ENCODE measurements around the gene SOBP. TPM values are rescaled to one million over a fixed set of nuclear protein-coding genes. Genes with fewer than 3 reads are reported as not detected.
A peak's percentile ranks its signal among the peaks of the same experiment; 100 is the strongest.

SOBP gene
- total RNA-seq, 2 experiments from 2014 or later: 0.25 to 0.26 TPM

GRCh38 chr6:107689951-107690642 lies 200.2 kb downstream of the SOBP start:
- Mint-ChIP-seq H3K4me3 (no peak overlapping the region), H3K9me3 (no peaks in the 10 kb centered on the region)
- CTCF ChIA-PET: interaction anchor here (0.7 to 2.0 kb wide), 3 partner anchors 14 to 157 kb away, joined by 3 to 9 read pairs (median 4); no protein-coding TSS in a partner anchor

GRCh38 chr6:107690643-107691061 lies 200.7 kb downstream of the SOBP start:
- Mint-ChIP-seq H3K27me3 (ENCODE audit: low read depth) (no peaks in the 10 kb centered on the region), H3K27ac (no peak overlapping the region), H3K4me3 (no peak overlapping the region), H3K36me3 (ENCODE audit: low read depth) (no peaks in the 10 kb centered on the region), H3K4me1 (ENCODE audit: low read depth) (peaks cover 2% of the 10 kb centered on the region), H3K9me3 (no peaks in the 10 kb centered on the region)
- intact Hi-C loops (cut with micrococcal nuclease): no loop called here
- CTCF ChIA-PET: interaction anchor here (0.7 to 2.0 kb wide), 4 partner anchors 14 to 156 kb away, joined by 3 to 9 read pairs (median 4); no protein-coding TSS in a partner anchor
- no peak for DNase-seq

More at GRCh38 chr6:107689951-107690642, 200.2 kb downstream of the SOBP start:
- intact Hi-C loops (cut with micrococcal nuclease): no loop called here
- H3K27ac Mint-ChIP-seq: no peak overlapping the region
- no peaks in the 10 kb centered on the region for H3K36me3 Mint-ChIP-seq (ENCODE audit: low read depth)
- DNase-seq: no peak
- H3K4me1 Mint-ChIP-seq (ENCODE audit: low read depth): peaks cover 2% of the 10 kb centered on the region
- no peaks in the 10 kb centered on the region for H3K27me3 Mint-ChIP-seq (ENCODE audit: low read depth)

- CTCF ChIA-PET: interaction anchor here (0.7 to 2.0 kb wide), 4 partner anchors 12 to 39 kb away, joined by 3 to 9 read pairs (median 4); no protein-coding TSS in a partner anchor
- peaks cover 2% of the 10 kb centered on the region for H3K4me1 Mint-ChIP-seq (ENCODE audit: low read depth)
Observed at GRCh38 chr6:107691062-107691751, 201.3 kb downstream of the SOBP start.

GRCh38 chr6:107692351-107692750 lies 202.4 kb downstream of the SOBP start:
- no peak for DNase-seq
- Mint-ChIP-seq H3K36me3 (ENCODE audit: low read depth) (no peaks in the 10 kb centered on the region), H3K4me1 (ENCODE audit: low read depth) (peaks cover 2% of the 10 kb centered on the region), H3K27ac (no peak overlapping the region), H3K27me3 (ENCODE audit: low read depth) (no peaks in the 10 kb centered on the region), H3K9me3 (no peaks in the 10 kb centered on the region), H3K4me3 (no peak overlapping the region)
- CTCF ChIA-PET: interaction anchor here (1.6 kb wide), 1 partner anchor 11 kb away, joined by 3 read pairs; no protein-coding TSS in a partner anchor
- intact Hi-C loops (cut with micrococcal nuclease): no loop called here

More at GRCh38 chr6:107691062-107691751, 201.3 kb downstream of the SOBP start:
- Mint-ChIP-seq H3K27me3 (ENCODE audit: low read depth) (no peaks in the 10 kb centered on the region), H3K4me3 (no peak overlapping the region), H3K27ac (no peak overlapping the region), H3K36me3 (ENCODE audit: low read depth) (no peaks in the 10 kb centered on the region), H3K9me3 (no peaks in the 10 kb centered on the region)
- DNase-seq: no peak
- intact Hi-C loops (cut with micrococcal nuclease): no loop called here

GRCh38 chr6:107695061-107695720 lies 205.3 kb downstream of the SOBP start:
- peaks cover 23% of the 10 kb centered on the region for H3K4me1 Mint-ChIP-seq (ENCODE audit: low read depth)
- H3K27ac Mint-ChIP-seq: no peak overlapping the region
- no peaks in the 10 kb centered on the region for H3K36me3 Mint-ChIP-seq (ENCODE audit: low read depth)
- CTCF ChIA-PET: interaction anchor here (1.1 to 1.2 kb wide), 2 partner anchors 15 to 172 kb away, joined by 4 read pairs; no protein-coding TSS in a partner anchor
- no peaks in the 10 kb centered on the region for H3K9me3 Mint-ChIP-seq
- no peak for DNase-seq
- H3K27me3 Mint-ChIP-seq (ENCODE audit: low read depth): no peaks in the 10 kb centered on the region
- H3K4me3 Mint-ChIP-seq: no peak overlapping the region
- intact Hi-C loops (cut with micrococcal nuclease): no loop called here

- peaks cover 24% of the 10 kb centered on the region for H3K4me1 Mint-ChIP-seq (ENCODE audit: low read depth)
- CTCF ChIA-PET: interaction anchor here (1.2 kb wide), 1 partner anchor 28 kb away, joined by 4 read pairs; no protein-coding TSS in a partner anchor
- H3K27me3 Mint-ChIP-seq (ENCODE audit: low read depth): no peaks in the 10 kb centered on the region
- H3K9me3 Mint-ChIP-seq: no peaks in the 10 kb centered on the region
- no peak overlapping the region for H3K4me3 Mint-ChIP-seq
- H3K27ac Mint-ChIP-seq: no peak overlapping the region
- DNase-seq: no peak
- intact Hi-C loops (cut with micrococcal nuclease): no loop called here
- no peaks in the 10 kb centered on the region for H3K36me3 Mint-ChIP-seq (ENCODE audit: low read depth)
Observed at GRCh38 chr6:107697682-107698081, 207.8 kb downstream of the SOBP start.

- H3K9me3 Mint-ChIP-seq: no peaks in the 10 kb centered on the region
- intact Hi-C loops (cut with micrococcal nuclease): no loop called here
- DNase-seq: no peak
- CTCF ChIA-PET: interaction anchor here (0.7 to 2.5 kb wide), 3 partner anchors 27 to 150 kb away, joined by 4 to 7 read pairs (median 4); no protein-coding TSS in a partner anchor
- H3K4me1 Mint-ChIP-seq (ENCODE audit: low read depth): peaks cover 24% of the 10 kb centered on the region
- no peak overlapping the region for H3K4me3 Mint-ChIP-seq
- H3K27me3 Mint-ChIP-seq (ENCODE audit: low read depth): no peaks in the 10 kb centered on the region
- no peaks in the 10 kb centered on the region for H3K36me3 Mint-ChIP-seq (ENCODE audit: low read depth)
- no peak overlapping the region for H3K27ac Mint-ChIP-seq
Observed at GRCh38 chr6:107698146-107698545, 208.2 kb downstream of the SOBP start.

GRCh38 chr6:107699254-107699653 lies 209.3 kb downstream of the SOBP start:
- H3K4me1 Mint-ChIP-seq (ENCODE audit: low read depth): peaks cover 24% of the 10 kb centered on the region
- H3K27me3 Mint-ChIP-seq (ENCODE audit: low read depth): no peaks in the 10 kb centered on the region
- no peak overlapping the region for H3K27ac Mint-ChIP-seq
- H3K36me3 Mint-ChIP-seq (ENCODE audit: low read depth): no peaks in the 10 kb centered on the region
- peak overlapping the region; percentile 30 for H3K4me3 Mint-ChIP-seq
- CTCF ChIA-PET: interaction anchor here (0.7 to 2.5 kb wide), 3 partner anchors 10 to 350 kb away, joined by 3 to 7 read pairs (median 5); no protein-coding TSS in a partner anchor
- H3K9me3 Mint-ChIP-seq: no peaks in the 10 kb centered on the region
- intact Hi-C loops (cut with micrococcal nuclease): no loop called here
- DNase-seq: no peak

- no peaks in the 10 kb centered on the region for H3K36me3 Mint-ChIP-seq (ENCODE audit: low read depth)
- H3K4me3 Mint-ChIP-seq: peak overlapping the region; percentile 30
- H3K9me3 Mint-ChIP-seq: no peaks in the 10 kb centered on the region
- no peaks in the 10 kb centered on the region for H3K27me3 Mint-ChIP-seq (ENCODE audit: low read depth)
- intact Hi-C loops (cut with micrococcal nuclease): no loop called here
- H3K4me1 Mint-ChIP-seq (ENCODE audit: low read depth): peaks cover 29% of the 10 kb centered on the region
- no peak overlapping the region for H3K27ac Mint-ChIP-seq
- CTCF ChIA-PET: interaction anchor here (0.7 to 2.5 kb wide), 4 partner anchors 9 to 350 kb away, joined by 3 to 7 read pairs (median 5); no protein-coding TSS in a partner anchor
- no peak for DNase-seq
Observed at GRCh38 chr6:107699697-107700325, 209.9 kb downstream of the SOBP start.

- DNase-seq: no peak
- Mint-ChIP-seq H3K4me1 (ENCODE audit: low read depth) (peaks cover 22% of the 10 kb centered on the region), H3K9me3 (no peaks in the 10 kb centered on the region), H3K27ac (no peak overlapping the region), H3K27me3 (ENCODE audit: low read depth) (no peaks in the 10 kb centered on the region), H3K4me3 (no peak overlapping the region), H3K36me3 (ENCODE audit: low read depth) (no peaks in the 10 kb centered on the region)
- CTCF ChIA-PET: interaction anchor here (0.6 to 2.6 kb wide), 14 partner anchors 9 to 595 kb away, joined by 3 to 19 read pairs (median 4); no protein-coding TSS in a partner anchor
- intact Hi-C loops (cut with micrococcal nuclease): loop anchor here (1.0 kb wide), 2 partner anchors 9 to 28 kb away; no protein-coding TSS in a partner anchor
Observed at GRCh38 chr6:107703606-107704005, 213.7 kb downstream of the SOBP start.

GRCh38 chr6:107704347-107705013 lies 214.6 kb downstream of the SOBP start:
- peaks cover 19% of the 10 kb centered on the region for H3K4me1 Mint-ChIP-seq (ENCODE audit: low read depth)
- no peaks in the 10 kb centered on the region for H3K9me3 Mint-ChIP-seq
- no peaks in the 10 kb centered on the region for H3K27me3 Mint-ChIP-seq (ENCODE audit: low read depth)
- no peak for DNase-seq
- H3K27ac Mint-ChIP-seq: no peak overlapping the region
- no peaks in the 10 kb centered on the region for H3K36me3 Mint-ChIP-seq (ENCODE audit: low read depth)
- CTCF ChIA-PET: interaction anchor here (0.5 to 2.6 kb wide), 16 partner anchors 9 to 547 kb away, joined by 3 to 19 read pairs (median 4); no protein-coding TSS in a partner anchor
- intact Hi-C loops (cut with micrococcal nuclease): loop anchor here (1.0 kb wide), 2 partner anchors 8 to 29 kb away; no protein-coding TSS in a partner anchor
- no peak overlapping the region for H3K4me3 Mint-ChIP-seq

All from activated naive CD4-positive, alpha-beta T cell treated with anti-CD3 and anti-CD28 coated beads for 36 hours (primary cell).